GM12874 (cell line): ENCODE data around the gene PHETA1.

Experiments
- CTCF ChIP-seq: IDR thresholded peaks from 2 replicates; pipeline ENCODE4 v1.5.1; 2011; ENCODE audit warnings: low read depth, mild to moderate bottlenecking, control low read depth, low read length, moderate library complexity; ENCODE audit not compliant: insufficient read depth

Gene PHETA1

GRCh38 chr12:111355201-111355925, 13.5 kb downstream of the PHETA1 start:
- no peak for TF ChIP-seq CTCF

GRCh38 chr12:111354511-111354910, 14.4 kb downstream of the PHETA1 start:
- no peak for TF ChIP-seq CTCF

- TF ChIP-seq CTCF = no peak
These were observed 15.1 kb downstream of the PHETA1 start for GRCh38 chr12:111353603-111354295.

GRCh38 chr12:111353026-111353425, 15.9 kb downstream of the PHETA1 start:
- TF ChIP-seq CTCF = no peak

- no peak for TF ChIP-seq CTCF
These were observed 16.4 kb downstream of the PHETA1 start for GRCh38 chr12:111352296-111352993.

GRCh38 chr12:111351026-111351425, 17.9 kb downstream of the PHETA1 start:
- no peak for TF ChIP-seq CTCF

- no peak for TF ChIP-seq CTCF
These were observed 19.0 kb downstream of the PHETA1 start for GRCh38 chr12:111349748-111350520.
